Suppressor macrophage treated with lipopolysaccharide for 4 hours (primary cell): ENCODE measurements around the gene CORO2B.

Experiments used
- DNase-seq: peaks from one replicate; pipeline ENCODE4 v3.0.0-alpha.2; 2020

The CORO2B gene

GRCh38 chr15:68706931-68707330 is 128.1 kb downstream of the CORO2B start:
- DNase-seq = no peak

- no peak for DNase-seq
These were observed 128.6 kb downstream of the CORO2B start for GRCh38 chr15:68707386-68707785.

GRCh38 chr15:68709876-68710275 is 131.1 kb downstream of the CORO2B start:
- DNase-seq = no peak

GRCh38 chr15:68710536-68710935 is 131.7 kb downstream of the CORO2B start:
- DNase-seq = no peak

GRCh38 chr15:68711406-68711805 is 132.6 kb downstream of the CORO2B start:
- DNase-seq = no peak

- DNase-seq = no peak
These were observed 134.1 kb downstream of the CORO2B start for GRCh38 chr15:68712886-68713285.

GRCh38 chr15:68713874-68714273 is 135.1 kb downstream of the CORO2B start:
- no peak for DNase-seq

- DNase-seq = no peak
These were observed 136.3 kb downstream of the CORO2B start for GRCh38 chr15:68715111-68715510.

- DNase-seq = no peak
These were observed 139.2 kb downstream of the CORO2B start for GRCh38 chr15:68717951-68718350.

GRCh38 chr15:68718468-68718867 is 139.7 kb downstream of the CORO2B start:
- DNase-seq = no peak

GRCh38 chr15:68719051-68719450 is 140.3 kb downstream of the CORO2B start:
- no peak for DNase-seq

GRCh38 chr15:68719672-68720071 is 140.9 kb downstream of the CORO2B start:
- no peak for DNase-seq

GRCh38 chr15:68721886-68722285 is 143.1 kb downstream of the CORO2B start:
- DNase-seq = no peak

GRCh38 chr15:68725736-68726135 is 146.9 kb downstream of the CORO2B start:
- DNase-seq = peak; percentile 73

- DNase-seq = no peak
These were observed 147.5 kb downstream of the CORO2B start for GRCh38 chr15:68726246-68726645.

GRCh38 chr15:68729789-68730411 is 151.1 kb downstream of the CORO2B start:
- DNase-seq = no peak

GRCh38 chr15:68730471-68730919 is 151.7 kb downstream of the CORO2B start:
- peak; percentile 56 for DNase-seq

- no peak for DNase-seq
These were observed 152.4 kb downstream of the CORO2B start for GRCh38 chr15:68730976-68731897.

GRCh38 chr15:68732451-68732850 is 153.7 kb downstream of the CORO2B start:
- no peak for DNase-seq

GRCh38 chr15:68733666-68734065 is 154.9 kb downstream of the CORO2B start:
- DNase-seq = peak; percentile 64

GRCh38 chr15:68734352-68734751 is 155.6 kb downstream of the CORO2B start:
- no peak for DNase-seq

- DNase-seq = no peak
These were observed 156.1 kb downstream of the CORO2B start for GRCh38 chr15:68734881-68735280.

GRCh38 chr15:68735610-68736009 is 156.8 kb downstream of the CORO2B start:
- no peak for DNase-seq

- no peak for DNase-seq
These were observed 160.7 kb downstream of the CORO2B start for GRCh38 chr15:68739390-68740080.
